Kidney tubule cell (primary cell): ENCODE data around the gene NBPF26.
"Not testable (repeated sequence)": the region's sequence is repeated elsewhere in the genome, so short reads cannot be mapped to it uniquely, and the experiment has no call there.

Experiments
- DNase-seq: peaks from one replicate; pipeline ENCODE4 v3.0.0-alpha.2; 2018; ENCODE audit warnings: low spot score

NBPF26 gene

DNA sequence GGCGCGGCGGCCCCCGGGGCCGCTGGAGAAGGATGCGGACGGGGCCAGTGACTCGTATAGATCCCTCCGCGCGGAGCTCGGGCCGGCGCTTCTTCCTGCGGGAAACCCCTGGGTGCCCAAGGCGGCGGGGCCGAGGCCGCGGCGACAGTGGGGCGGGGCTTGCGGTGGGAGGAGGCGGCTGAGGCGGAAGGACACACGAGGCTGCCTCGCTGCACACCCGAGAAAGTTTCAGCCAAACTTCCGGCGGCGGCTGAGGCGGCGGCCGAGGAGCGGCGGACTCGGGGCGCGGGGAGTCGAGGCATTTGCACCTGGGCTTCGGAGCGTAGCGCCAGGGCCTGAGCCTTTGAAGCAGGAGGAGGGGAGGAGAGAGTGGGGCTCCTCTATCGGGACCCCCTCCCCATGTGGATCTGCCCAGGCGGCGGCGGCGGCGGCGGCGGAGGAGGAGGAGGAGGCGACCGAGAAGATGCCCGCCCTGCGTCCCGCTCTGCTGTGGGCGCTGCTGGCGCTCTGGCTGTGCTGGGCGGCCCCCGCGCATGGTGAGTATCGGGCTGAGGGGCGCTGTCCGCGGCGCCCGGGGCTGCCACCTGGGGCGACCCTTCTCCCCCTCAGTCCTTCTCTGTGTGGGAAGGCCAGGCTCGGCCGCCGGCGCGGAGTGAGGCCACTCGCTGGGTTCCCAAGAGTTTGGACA is at the start of gene NBPF26:
Gene NBPF26, plus strand, starts transcription at position 231 of the 688 bp plus-strand sequence.
- peak; percentile 80 for DNase-seq

DNA sequence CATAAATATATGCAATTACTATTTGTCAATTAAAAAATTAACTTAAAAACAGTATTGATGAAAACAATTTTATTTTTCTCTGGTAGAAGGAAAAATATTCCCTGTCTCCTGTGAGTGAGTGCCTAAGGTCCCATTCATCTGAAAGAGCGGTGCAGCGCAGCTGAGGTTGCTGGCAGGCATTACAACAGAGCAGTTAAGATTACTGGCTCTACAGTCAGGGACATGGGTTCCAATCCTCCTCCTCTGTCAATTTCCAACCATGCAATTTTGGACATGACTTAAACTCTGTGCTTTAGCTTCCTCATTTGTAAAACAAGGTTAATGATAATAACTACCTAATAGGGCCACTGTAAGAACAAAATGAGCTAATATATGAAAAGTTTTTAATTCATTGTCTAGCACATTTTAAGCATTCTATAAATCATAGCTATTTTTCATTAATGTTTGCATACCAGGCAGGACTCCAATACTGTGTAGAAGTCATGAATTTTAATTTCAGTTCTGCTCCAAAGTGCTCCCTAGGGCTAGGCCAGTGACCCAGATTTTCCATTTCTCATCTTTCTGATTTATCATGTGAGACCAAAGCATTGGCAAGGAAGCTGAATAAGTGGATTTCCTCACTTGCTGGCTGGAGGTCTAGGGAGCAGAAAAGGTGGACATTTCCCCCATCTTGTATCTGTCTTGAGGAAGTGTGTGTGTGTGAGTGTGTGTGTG is 43.5 kb upstream of the NBPF26 start:
- not testable (repeated sequence) for DNase-seq

DNA sequence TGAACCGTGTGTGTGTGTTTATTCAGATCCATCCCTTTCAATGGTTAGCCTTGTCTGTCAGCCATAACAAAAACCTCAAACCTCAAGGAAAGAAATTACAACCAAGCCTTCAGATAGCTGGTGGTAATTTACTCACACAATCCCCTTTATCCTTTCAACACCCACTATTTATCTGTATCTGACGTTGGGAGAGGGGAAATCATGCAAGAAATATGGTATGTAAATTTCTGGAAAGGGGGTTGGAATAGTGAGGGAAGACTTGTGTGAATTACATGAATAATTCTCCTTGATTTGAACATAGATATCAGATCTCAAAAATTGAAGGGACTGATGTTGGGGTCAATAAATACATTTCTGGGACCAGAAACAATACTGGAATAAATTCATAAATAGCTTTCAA is 42.8 kb upstream of the NBPF26 start:
- DNase-seq = not testable (repeated sequence)

DNA sequence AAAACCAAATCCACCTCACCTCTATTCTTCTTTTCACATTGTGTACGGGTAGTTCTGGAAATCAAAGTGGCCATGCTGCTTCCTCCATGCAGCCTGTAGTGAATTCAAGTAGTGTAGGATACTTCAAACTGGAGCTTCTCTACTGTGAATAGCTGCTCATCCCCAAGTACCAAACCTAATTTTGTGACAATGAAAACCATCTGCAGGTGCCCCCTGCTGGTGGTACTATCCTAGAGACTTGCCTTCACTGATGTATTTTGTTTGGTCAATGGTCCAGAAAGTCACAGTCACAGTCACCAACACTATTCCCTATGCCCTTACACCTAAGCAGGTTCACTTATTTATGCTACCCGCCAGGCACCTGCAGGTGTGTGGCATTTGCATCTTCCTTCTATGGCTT is 39.3 kb upstream of the NBPF26 start:
- DNase-seq = not testable (repeated sequence)

DNA sequence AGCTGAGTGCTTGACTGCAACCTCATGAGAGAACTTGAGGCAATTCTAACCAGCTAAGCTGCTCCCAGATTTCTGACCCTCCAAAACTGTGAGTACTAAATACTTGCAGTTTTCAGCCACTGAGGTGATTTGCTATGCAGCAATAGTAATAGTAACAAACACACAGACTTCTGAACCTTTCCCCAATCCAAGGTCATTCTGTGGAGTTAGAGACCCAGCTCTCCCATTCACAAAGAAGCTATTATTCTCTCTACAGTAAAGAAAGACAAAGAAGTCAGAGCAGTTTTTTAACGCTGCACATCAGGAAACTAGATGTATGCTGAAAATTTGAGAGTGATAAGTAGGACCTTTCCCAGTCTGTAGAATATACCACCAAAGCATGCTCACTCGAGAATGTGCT is 38.1 kb upstream of the NBPF26 start:
- DNase-seq = not testable (repeated sequence)

DNA sequence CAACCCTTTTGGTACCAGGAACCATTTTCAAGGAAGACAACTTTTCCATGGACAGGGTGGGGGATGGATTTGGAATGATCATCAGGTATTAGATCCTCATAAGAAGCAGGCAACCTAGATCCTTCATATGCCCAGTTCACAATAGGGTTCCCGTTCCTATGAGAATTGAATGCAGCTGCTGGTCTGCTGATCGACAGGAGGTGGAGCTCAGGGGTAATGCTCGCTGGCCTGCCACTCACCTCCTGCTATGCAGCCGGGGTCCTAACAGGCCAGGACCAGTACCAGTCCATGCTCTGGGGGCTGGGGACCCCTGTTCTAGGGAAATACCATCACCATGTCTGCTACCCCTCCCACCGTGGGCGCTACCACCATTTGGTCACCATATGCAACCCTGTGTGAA is 36.5 kb upstream of the NBPF26 start:
- DNase-seq = not testable (repeated sequence)

DNA sequence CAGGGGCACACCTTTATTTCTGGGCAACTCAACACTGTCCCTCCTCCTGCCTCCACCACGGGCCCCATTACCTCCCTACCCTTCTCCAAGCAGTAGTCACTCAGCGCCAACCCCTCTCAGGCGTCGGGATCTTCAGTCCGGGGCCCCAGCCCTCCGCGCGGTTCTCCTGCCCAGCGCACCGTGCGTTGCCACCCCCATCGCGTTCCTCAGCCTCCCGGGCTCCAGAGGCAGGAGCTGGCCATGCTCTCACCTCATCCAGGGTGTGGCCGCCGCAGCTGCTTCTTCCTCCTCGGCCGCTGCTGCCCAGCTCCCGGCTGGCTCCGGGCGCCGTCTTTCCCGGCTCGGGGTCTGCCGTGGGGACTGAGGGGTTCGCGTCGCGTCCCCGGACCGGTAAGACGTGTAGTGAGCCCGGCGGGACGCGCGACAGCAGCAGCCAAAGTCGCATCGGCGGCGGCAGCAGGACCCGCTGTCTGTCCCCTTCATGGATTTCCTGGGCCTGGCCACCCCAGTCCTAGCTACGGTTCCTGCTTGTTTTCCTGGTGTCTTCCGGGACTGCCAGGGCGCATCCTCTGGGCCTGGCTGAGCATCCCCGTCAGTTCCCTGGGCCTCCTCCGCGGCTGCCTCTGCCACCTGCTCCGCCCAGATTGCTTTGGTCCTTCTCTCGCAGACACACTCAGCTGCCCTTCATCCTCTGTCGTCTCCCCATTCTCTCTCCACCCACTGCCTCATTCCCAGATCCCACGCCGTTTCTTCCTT is 22.8 kb upstream of the NBPF26 start:
- not testable (repeated sequence) for DNase-seq

DNA sequence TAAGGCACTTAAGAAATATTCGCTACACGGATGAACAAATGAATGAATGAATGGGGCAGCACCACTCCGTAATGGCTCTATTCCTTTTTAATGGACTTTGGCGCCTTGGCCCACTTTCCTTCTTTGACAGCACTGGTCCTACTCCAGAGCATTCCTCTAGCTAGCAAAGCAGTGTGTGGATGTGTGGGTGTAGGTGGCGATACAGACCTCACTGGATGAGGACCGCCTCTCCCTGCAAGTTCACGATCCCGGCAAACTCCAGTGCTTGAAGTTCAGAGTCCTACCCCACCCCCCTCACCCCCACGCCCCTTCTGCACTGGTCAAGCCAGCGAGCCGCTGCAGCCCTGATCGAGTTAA is 409 bp upstream of the NBPF26 start:
- not testable (repeated sequence) for DNase-seq

DNA sequence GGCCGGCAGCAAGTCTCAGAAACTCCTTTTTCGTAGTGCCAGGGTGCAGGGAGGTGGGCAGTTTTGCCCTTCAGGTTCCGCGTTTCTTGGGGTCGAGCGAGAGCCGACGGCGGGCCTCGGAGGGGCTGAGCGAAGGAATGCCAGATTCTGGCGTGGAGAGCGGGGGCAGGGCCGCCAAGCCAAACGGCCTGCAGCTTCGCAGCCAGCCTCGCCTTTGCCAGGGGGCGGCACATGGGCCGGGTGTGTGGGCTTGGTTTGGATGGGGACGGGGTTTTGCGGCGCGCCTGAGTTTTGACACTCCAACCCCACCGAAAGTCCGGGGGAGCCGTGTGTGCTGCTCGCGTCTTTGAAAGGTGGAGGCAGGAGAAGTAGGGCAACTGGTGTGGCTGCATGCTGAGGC is 762 bp downstream of the NBPF26 start:
- DNase-seq = not testable (repeated sequence)

DNA sequence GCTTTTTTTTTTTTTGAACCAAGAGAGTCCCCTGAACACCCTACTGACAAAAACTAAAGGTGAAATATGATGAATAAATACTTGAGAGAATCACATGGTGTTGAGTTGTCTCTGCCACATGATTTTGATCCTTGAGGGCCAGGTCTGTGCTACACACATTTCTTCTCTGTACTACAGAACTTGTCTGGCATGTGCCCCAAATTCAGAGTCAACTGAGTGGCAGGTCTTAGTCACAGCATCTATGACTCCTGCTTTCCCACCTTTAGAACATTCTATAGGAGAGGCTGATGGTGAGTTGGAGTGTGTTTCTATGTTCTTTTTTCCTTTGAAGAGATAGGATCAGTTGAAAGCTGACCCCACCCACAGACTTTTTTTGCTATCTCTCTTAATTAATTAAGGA is 5.1 kb downstream of the NBPF26 start:
- DNase-seq = peak; percentile 0

DNA sequence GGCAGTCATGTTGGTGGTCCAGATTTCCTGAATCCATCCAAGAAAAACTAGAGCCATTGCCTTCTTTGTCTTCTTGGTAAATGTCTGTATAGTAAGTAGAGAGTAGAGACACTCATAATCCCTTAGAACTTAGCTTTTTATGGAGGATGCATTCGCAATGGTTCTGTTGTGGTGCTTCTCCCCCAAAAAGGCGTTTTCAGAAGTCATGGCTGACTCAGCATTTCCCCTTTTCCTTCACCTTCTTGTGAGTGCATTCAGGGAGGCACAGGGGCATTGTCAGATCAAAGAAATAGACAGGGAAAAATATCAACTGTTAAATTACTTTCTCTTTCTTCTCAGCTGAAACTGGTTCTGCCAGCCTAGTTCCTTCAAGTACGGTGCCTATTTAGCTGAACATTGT is 45.3 kb downstream of the NBPF26 start:
- not testable (repeated sequence) for DNase-seq

DNA sequence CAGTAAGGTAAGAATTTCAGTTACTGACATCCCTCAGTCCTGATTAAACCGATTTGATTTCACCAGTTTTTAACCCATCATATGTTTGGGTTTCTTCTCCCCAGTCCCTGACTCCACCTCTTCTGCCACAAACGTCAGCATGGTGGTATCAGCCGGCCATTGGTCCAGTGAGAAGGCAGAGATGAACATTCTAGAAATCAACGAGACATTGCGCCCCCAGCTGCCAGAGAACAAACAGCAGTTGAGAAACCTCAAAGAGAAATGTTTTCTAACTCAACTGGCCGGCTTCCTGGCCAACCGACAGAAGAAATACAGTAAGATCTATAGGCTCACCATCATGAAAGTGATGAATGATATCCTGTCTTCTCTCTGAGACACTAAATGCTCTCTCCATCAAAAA is 81.7 kb downstream of the NBPF26 start:
- DNase-seq = not testable (repeated sequence)

DNA sequence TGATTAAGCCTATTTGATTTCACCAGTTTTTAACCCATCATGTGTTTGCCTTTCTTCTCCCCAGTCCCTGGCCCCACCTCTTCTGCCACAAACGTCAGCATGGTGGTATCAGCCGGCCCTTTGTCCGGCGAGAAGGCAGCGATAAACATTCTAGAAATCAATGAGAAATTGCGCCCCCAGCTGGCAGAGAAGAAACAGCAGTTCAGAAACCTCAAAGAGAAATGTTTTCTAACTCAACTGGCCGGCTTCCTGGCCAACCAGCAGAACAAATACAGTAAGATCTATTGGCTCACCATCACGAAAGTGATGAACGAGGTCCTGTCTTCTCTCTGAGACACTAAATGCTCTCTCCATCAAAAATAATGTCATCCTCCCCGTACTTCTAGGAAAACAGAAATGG is 88.1 kb downstream of the NBPF26 start:
- peak; percentile 48 for DNase-seq

DNA sequence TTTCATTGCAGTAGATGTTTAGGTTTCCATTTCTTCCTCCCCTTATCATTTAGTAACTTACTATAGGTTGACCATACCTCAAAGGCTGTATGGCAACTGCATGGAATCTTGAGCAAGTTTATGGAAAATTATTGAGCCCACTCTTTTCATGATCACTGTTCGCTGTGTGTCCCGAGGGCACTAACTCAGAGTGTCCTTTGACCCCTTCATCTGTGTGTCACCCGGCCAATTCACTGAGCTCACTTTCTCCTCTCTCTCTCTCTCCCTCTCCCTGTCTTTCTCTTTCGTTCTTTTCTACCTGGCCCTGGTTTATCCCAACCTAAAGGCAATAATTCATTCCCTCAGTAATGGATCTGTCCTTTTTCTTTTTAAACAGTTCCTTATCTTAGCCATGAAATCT is 101.3 kb downstream of the NBPF26 start:
- not testable (repeated sequence) for DNase-seq

DNA sequence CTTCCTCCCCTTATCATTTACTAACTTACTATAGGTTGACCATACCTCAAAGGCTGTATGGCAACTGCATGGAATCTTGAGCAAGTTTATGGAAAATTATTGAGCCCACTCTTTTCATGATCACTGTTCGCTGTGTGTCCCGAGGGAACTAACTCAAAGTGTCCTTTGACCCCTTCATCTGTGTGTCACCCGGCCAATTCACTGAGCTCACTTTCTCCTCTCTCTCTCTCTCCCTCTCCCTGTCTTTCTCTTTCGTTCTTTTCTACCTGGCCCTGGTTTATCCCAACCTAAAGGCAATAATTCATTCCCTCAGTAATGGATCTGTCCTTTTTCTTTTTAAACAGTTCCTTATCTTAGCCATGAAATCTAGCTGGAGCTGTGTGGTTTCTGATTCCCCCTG is 102.9 kb downstream of the NBPF26 start:
- not testable (repeated sequence) for DNase-seq

DNA sequence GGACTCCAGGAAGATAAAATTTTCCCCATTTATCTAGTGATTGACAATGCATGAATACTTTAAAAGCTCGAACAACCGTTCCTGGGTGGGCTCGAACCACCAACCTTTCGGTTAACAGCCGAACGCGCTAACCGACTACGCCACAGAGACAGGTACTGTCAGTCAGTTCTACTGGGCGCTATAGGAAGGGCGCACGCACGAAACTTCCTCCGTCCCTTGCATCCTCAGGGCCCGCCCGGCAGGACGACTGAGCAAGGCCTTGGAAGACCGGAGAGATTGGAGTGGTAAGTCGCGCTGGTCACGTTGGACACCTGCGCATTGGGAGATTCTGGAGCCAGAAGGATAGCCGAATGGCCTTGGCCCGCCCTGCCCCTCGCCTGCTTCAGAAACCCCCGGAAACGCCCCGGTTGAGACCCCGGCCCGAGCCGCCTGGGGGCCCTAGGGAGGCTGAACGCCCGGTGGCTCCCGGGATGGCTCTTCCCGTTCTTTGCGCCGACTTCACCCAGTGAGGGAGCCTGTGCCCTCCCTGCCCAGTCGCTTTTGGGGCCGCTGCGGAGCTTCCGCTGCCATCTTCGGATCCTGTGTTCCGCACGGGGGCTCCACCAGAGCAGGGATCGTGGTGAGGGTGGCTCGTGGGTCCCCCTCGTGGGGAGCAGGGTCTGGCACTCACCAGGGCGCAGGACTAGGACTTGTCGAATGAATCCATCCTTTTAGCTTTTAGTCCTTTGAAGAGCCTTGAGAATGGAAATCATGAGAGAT is 120.6 kb downstream of the NBPF26 start:
- peak; percentile 80 for DNase-seq

DNA sequence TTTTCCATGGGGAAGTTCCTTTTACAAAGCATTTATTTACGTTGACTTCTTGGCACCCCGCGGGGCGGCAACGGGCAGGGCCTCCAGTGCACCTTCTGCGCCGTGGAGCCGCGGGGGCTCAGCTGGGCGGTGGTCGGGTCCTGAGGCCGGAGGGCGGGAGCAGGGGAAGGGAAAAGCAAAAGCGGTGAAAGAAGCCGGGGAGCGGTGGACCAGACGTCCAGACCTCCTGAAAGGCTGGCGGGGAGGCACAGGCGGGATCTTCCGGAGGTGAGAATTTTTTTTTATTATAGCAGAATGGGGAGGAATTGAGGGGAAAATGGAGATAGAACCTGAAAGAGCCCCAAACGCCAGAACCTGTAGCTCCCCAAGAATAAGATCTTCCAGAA is 121.2 kb downstream of the NBPF26 start:
- not testable (repeated sequence) for DNase-seq

DNA sequence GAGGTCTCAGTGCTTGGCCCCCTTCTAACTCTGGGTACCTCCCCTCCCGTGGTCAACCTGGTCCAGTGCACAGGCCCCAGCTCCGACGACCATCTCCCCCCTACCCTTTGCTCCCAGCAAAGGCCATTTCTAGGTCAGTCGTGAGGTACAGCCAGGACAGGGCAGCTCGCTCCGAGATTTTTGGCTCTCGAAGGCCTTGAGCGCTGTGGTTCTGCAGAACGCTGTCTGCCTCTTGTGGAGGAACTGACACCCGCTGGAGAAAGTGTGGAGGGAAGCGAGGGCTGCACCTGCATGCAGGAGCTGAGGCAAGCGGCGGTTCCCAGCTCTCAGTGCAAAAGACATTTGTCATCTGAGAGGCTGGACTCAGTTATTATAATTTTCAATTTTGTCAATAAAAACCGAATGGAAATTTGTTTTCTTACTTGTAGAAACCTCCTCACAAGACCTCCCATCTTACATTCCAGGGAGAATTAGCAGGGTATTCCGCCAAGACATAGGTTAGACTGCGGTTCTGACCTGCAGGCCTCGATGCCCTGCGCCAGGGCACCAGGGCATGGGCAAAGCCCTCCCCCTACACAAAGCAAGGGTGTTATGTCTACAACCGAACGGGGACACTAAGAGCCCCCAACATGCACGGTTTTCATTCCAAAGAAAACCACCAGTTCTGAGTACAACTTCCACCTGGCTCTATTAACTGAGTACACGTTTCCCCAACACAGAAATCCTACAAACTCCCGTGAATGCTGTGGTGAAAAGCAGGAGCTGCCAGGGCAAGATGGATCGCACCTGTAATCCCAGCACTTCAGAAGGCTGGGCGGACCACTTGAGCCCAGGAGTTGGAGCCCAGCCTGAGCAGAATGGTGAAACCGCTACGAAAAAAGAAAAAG is 125.9 kb downstream of the NBPF26 start:
- not testable (repeated sequence) for DNase-seq

DNA sequence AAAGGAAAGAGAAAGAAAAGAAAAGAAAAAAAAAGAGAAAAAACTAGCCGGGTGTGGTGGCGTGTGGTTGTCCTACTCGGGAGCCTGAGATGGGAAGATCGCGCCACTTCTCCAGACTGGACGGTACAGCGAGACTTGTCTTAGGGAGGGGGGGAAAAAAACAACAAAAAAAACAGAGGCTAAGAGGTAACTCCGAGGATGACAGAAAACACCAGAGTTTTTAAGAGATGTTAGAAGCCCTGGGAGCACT is 126.5 kb downstream of the NBPF26 start:
- peak; percentile 86 for DNase-seq

DNA sequence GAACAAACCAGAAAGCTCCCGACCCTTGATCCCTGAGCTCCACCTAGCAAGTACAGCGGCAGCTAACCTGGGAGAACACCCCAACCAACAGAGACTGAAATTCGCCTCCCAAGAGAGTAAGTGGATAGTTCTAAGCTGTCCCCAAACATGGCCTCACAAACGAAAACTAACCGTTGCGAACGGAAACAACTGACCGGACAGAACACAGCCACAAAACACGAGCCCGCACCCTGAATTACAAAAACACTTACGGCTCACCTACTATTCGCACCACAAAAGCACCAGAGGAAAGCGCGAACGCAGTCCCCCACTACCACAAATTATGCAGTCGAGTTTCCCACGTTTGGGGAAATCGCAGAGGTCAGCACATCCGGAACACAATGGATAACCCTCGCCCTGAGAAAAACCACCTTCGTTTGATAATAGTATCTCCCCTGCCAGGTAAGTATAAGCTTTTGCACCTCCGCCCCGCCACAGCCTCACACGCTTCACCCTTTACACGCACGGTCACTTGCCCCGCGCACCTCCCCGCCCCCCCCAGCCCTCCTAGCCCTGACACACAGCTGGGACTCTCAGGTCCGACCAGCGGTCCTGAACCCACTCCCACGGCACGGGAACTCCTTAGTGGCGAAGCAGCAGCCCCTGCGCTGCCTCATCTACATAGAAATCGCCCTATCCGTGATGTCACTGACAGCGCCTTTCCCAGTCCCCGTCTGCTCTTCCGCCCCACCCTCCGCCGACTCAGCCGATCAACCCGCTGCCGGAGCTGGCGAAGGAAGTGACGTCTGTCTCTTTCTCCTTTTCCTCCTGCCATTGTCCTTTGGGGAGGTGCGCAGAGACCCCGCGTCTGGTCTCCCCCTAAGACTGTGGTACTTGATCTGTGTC is 127.0 kb downstream of the NBPF26 start:
- DNase-seq = peak; percentile 99
